ENCODE data around the gene PC. TPM values are rescaled to one million over a fixed set of nuclear protein-coding genes. Genes with fewer than 3 reads are reported as not detected.

Gene PC
- total and polyA plus RNA-seq, 8 donors: 7.9 to 27.4 (median 11.4) TPM

DNA sequence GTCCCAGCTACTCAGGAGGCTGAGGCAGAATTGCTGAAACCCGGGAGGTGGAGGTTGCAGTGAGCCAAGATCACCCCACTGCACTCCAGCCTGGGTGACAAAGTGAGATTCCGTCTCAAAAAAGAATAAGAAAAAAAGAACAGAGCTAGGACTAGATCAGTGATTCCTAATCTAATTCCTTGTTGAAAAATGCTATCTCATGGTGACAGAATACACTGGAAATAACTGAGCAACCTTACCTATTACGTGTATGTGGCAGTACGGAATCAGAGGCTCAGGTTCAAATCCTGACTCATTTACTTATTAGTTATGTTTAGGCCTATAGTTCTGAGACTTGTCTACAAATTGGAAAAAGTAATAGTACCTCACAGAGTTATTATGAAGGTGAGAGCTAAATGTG is 134.5 kb downstream of the PC start:
- intact Hi-C loops (cut with DNase I): no loop called here
- Histone ChIP-seq H3K9me3 (no peaks in the 10 kb centered on the region), H3K4me1 (no peaks in the 10 kb centered on the region), H3K4me3 (no peak overlapping the region), H3K27ac (no peak overlapping the region), H3K36me3 (no peaks in the 10 kb centered on the region), H3K27me3 (no peaks in the 10 kb centered on the region)
- DNase-seq (no peak), ATAC-seq (no peak)
- TF ChIP-seq, protein P1, sequence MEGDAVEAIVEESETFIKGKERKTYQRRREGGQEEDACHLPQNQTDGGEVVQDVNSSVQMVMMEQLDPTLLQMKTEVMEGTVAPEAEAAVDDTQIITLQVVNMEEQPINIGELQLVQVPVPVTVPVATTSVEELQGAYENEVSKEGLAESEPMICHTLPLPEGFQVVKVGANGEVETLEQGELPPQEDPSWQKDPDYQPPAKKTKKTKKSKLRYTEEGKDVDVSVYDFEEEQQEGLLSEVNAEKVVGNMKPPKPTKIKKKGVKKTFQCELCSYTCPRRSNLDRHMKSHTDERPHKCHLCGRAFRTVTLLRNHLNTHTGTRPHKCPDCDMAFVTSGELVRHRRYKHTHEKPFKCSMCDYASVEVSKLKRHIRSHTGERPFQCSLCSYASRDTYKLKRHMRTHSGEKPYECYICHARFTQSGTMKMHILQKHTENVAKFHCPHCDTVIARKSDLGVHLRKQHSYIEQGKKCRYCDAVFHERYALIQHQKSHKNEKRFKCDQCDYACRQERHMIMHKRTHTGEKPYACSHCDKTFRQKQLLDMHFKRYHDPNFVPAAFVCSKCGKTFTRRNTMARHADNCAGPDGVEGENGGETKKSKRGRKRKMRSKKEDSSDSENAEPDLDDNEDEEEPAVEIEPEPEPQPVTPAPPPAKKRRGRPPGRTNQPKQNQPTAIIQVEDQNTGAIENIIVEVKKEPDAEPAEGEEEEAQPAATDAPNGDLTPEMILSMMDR (IDR thresholded peaks at IDR 0.05): no peak

DNA sequence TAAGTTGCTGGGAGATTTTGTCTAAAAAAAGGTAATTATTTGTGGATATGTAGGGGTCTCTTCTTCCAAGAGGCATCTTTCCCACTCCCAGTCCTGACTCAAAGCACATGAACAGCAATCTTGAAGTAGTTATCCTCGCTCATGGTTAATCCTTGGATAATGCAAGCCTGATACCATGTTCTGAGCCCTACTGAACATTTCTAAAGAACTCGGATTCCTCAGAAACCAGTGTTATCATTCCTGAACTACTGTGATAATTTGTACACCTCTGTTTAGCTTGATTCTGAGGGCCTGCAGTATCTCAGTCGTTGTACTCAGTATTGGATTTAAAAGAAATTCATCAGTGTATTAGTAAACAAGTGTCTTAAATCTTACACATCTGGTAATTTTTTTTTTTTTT is 137.3 kb downstream of the PC start:
- Histone ChIP-seq H3K9me3 (no peaks in the 10 kb centered on the region), H3K27me3 (no peaks in the 10 kb centered on the region), H3K4me1 (no peaks in the 10 kb centered on the region), H3K36me3 (no peaks in the 10 kb centered on the region), H3K27ac (no peak overlapping the region), H3K4me3 (no peak overlapping the region)
- ATAC-seq (no peak), DNase-seq (no peak)
- TF ChIP-seq, protein P1 (IDR thresholded peaks at IDR 0.05): no peak
- intact Hi-C loops (cut with DNase I): no loop called here

DNA sequence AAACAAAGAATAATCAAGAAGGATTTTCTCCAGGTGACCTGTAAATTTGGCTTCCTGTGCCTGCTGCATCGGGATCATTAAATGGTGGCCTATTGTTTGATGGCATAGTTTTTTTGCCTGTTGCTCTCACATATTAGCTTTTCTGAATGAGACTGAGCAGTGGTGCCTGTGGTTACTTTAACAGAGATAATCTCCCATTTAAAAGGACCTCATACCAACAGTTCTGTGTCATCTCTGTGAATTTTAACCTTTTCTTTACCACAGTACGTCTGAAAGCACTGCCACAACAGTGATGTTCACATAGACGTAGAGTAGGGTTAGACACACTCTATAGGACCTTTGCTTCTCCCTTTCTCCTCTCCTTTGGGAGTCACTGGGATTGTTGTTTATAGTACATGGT is 137.8 kb downstream of the PC start:
- DNase-seq (no peak), ATAC-seq (no peak)
- TF ChIP-seq, protein P1 (IDR thresholded peaks at IDR 0.05): no peak
- Histone ChIP-seq H3K4me1 (no peaks in the 10 kb centered on the region), H3K9me3 (no peaks in the 10 kb centered on the region), H3K36me3 (no peaks in the 10 kb centered on the region), H3K27ac (no peak overlapping the region), H3K27me3 (no peaks in the 10 kb centered on the region), H3K4me3 (no peak overlapping the region)
- intact Hi-C loops (cut with DNase I): no loop called here

DNA sequence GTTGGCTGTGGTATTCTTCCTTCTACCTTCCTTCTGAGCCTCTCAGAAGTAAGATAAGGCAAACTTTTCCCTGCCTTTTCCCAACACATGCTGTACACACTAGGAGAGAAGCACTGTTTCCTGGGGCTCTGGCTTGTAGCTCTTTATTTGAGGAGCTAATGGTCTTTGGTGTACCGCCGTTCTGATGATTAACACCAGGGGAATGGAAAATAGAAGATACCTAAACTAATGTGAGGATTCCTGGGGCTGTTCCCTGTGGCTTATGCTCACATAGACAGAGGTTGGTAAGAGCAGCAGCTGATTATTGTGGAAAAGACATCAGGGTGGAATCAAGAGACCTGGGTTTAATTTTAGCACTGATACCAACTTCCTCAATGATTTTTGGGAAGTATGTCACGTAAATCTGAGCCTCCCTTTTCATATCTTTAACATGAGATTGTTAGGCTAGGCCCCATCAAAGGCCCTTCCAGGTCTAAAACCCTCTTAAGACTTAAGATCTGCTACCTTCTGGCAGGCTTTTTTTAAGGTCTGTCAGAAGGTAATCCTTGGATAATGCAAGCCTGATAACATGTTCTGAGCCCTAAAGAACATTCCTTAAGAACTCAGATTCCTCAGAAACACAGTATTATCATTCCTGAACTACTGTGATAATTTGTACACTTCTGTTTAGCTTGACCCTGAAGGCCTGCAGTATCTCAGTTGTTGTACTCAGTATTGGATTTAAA is 139.8 kb downstream of the PC start:
- Histone ChIP-seq H3K9me3 (no peaks in the 10 kb centered on the region), H3K27me3 (no peaks in the 10 kb centered on the region), H3K4me3 (no peak overlapping the region), H3K4me1 (no peaks in the 10 kb centered on the region), H3K36me3 (no peaks in the 10 kb centered on the region), H3K27ac (no peak overlapping the region)
- intact Hi-C loops (cut with DNase I): no loop called here
- no peak for ATAC-seq
- TF ChIP-seq, protein P1 (IDR thresholded peaks at IDR 0.05): no peak
- DNase-seq: no peak

DNA sequence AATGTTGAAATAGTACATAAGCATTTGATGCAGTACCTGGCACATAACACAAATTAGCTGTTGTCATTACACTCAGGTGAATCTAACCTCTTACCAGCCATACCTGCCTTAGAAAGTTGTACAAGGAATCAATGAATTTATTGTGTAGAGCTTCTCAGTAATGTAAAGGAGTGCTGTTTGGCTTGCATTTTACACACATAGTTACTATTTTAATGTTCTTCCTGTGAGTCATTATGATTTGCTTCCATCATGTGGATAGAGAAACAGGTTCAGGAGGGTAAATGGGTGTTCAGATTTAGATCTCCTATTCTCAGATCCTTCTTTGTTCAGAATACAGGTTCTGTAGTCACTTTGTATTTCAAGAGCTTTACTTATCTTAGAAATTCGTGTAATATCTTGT is 142.5 kb downstream of the PC start:
- intact Hi-C loops (cut with DNase I): no loop called here
- Histone ChIP-seq H3K9me3 (no peaks in the 10 kb centered on the region), H3K4me1 (no peaks in the 10 kb centered on the region), H3K27me3 (no peaks in the 10 kb centered on the region), H3K36me3 (no peaks in the 10 kb centered on the region), H3K4me3 (no peak overlapping the region), H3K27ac (no peak overlapping the region)
- ATAC-seq: no peak
- DNase-seq: no peak
- TF ChIP-seq, protein P1 (IDR thresholded peaks at IDR 0.05): no peak
